GM23248 (cell line): ENCODE results near the gene CBFA2T2.

Experiments
- EZH2 ChIP-seq: fragments of 200-600 bp; sonication (generic); IDR thresholded peaks from 2 replicates; pipeline ENCODE4 v1.6.1; 2018; ENCODE audit warnings: antibody characterized with exemption, mild to moderate bottlenecking; ENCODE audit not compliant: insufficient read depth, poor library complexity, severe bottlenecking
- EZH2phosphoT487 ChIP-seq: fragments of 200-600 bp; sonication (generic); IDR thresholded peaks from 2 replicates; pipeline ENCODE4 v1.6.1; 2018; ENCODE audit warnings: antibody characterized with exemption, moderate library complexity, mild to moderate bottlenecking, low read depth; ENCODE audit not compliant: insufficient read depth

DNA sequence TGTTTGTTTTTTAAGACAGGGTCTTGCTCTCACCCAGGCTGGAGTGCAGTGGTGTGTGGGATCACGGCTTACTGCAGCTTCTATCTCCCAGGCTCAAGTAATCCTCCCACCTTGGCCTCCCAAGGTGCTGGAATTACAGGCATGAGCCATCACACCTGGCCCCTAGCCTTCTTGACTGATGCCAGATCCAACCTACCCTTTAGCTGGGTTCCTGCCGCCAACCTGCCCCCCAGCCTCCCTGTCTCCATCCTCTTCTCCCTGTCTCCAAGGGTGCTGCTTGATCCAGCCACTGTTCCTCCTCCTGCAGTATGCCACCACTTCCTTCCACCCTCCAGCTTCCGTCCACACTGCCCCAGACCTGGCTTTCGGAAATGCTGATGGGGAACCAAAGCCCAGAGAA is 169.0 kb downstream of the CBFA2T2 start:
- no peak for TF ChIP-seq EZH2
- TF ChIP-seq EZH2phosphoT487 = no peak
